ENCODE measurements around the gene POLR2C. TPM values are rescaled to one million over a fixed set of nuclear protein-coding genes. Genes with fewer than 3 reads are reported as not detected.

The POLR2C gene
- total RNA-seq, 1 experiment from 2014 or later, result 110 TPM

- H3K27me3 ChIP-seq (replicated peaks; ENCODE audit: insufficient read depth, low read depth, low read length, poor library complexity), result no peaks in the 10 kb centered on the region
- BruUV-seq (replicated peaks), result no TSS peak
- CTCF ChIA-PET, result no interaction called here
- H3K4me3 ChIP-seq (ENCODE audit: low read depth, low read length, poor library complexity, severe bottlenecking), result no peak overlapping the region
- no peaks in the 10 kb centered on the region for H3K36me3 ChIP-seq (ENCODE audit: insufficient read depth, low read length, poor library complexity, severe bottlenecking)
- POLR2A ChIA-PET (ENCODE audit: low non-redundant PET), result no interaction called here
- H3K4me1 ChIP-seq (ENCODE audit: insufficient read depth, low read length, poor library complexity, severe bottlenecking), result peaks cover 15% of the 10 kb centered on the region
- DNase-seq (ENCODE audit: low spot score), result no peak
- TF ChIP-seq EZH2 (IDR thresholded peaks at IDR 0.05; ENCODE audit: borderline replicate concordance, low read depth, low read length, poor library complexity, severe bottlenecking) (no peak), CTCF (conservative IDR thresholded peaks at IDR 0.05; ENCODE audit: low read depth, low read length) (no peak)
- H3K27ac ChIP-seq (ENCODE audit: low read depth, low read length, poor library complexity, severe bottlenecking), result no peak overlapping the region
- intact Hi-C loops (cut with micrococcal nuclease; ENCODE audit: unreplicated experiment), result no loop called here
- no peaks in the 10 kb centered on the region for H3K9me3 ChIP-seq (ENCODE audit: low read depth, low read length, poor library complexity, severe bottlenecking)
These were observed 20.5 kb downstream of the POLR2C start for GRCh38 chr16:57482845-57483545.

- no peak for TF ChIP-seq CTCF (conservative IDR thresholded peaks at IDR 0.05; ENCODE audit: low read depth, low read length)
- no peak for TF ChIP-seq EZH2 (IDR thresholded peaks at IDR 0.05; ENCODE audit: borderline replicate concordance, low read depth, low read length, poor library complexity, severe bottlenecking)
- POLR2A ChIA-PET (ENCODE audit: low non-redundant PET), result no interaction called here
These were observed 21.4 kb downstream of the POLR2C start for GRCh38 chr16:57483725-57484514.

GRCh38 chr16:57484515-57485005, 22.1 kb downstream of the POLR2C start:
- H3K4me3 ChIP-seq (ENCODE audit: low read depth, low read length, poor library complexity, severe bottlenecking), result no peak overlapping the region
- H3K27ac ChIP-seq (ENCODE audit: low read depth, low read length, poor library complexity, severe bottlenecking), result no peak overlapping the region
- no peaks in the 10 kb centered on the region for H3K27me3 ChIP-seq (replicated peaks; ENCODE audit: insufficient read depth, low read depth, low read length, poor library complexity)
- TF ChIP-seq EZH2 (IDR thresholded peaks at IDR 0.05; ENCODE audit: borderline replicate concordance, low read depth, low read length, poor library complexity, severe bottlenecking), result no peak
- TF ChIP-seq CTCF (conservative IDR thresholded peaks at IDR 0.05; ENCODE audit: low read depth, low read length), result no peak
- H3K9me3 ChIP-seq (ENCODE audit: low read depth, low read length, poor library complexity, severe bottlenecking), result no peaks in the 10 kb centered on the region
- POLR2A ChIA-PET (ENCODE audit: low non-redundant PET), result no interaction called here
- H3K4me1 ChIP-seq (ENCODE audit: insufficient read depth, low read length, poor library complexity, severe bottlenecking), result peaks cover 8% of the 10 kb centered on the region
- CTCF ChIA-PET, result no interaction called here
- H3K36me3 ChIP-seq (ENCODE audit: insufficient read depth, low read length, poor library complexity, severe bottlenecking), result no peaks in the 10 kb centered on the region
- intact Hi-C loops (cut with micrococcal nuclease; ENCODE audit: unreplicated experiment), result no loop called here
- no TSS peak for BruUV-seq (replicated peaks)
- no peak for DNase-seq (ENCODE audit: low spot score)

More at GRCh38 chr16:57483725-57484514, 21.4 kb downstream of the POLR2C start:
- H3K4me1 ChIP-seq (ENCODE audit: insufficient read depth, low read length, poor library complexity, severe bottlenecking), result peaks cover 15% of the 10 kb centered on the region
- BruUV-seq (replicated peaks), result no TSS peak
- CTCF ChIA-PET, result no interaction called here
- intact Hi-C loops (cut with micrococcal nuclease; ENCODE audit: unreplicated experiment), result no loop called here
- no peaks in the 10 kb centered on the region for H3K9me3 ChIP-seq (ENCODE audit: low read depth, low read length, poor library complexity, severe bottlenecking)
- H3K27ac ChIP-seq (ENCODE audit: low read depth, low read length, poor library complexity, severe bottlenecking), result no peak overlapping the region
- DNase-seq (ENCODE audit: low spot score), result no peak
- H3K27me3 ChIP-seq (replicated peaks; ENCODE audit: insufficient read depth, low read depth, low read length, poor library complexity), result no peaks in the 10 kb centered on the region
- H3K4me3 ChIP-seq (ENCODE audit: low read depth, low read length, poor library complexity, severe bottlenecking), result no peak overlapping the region
- H3K36me3 ChIP-seq (ENCODE audit: insufficient read depth, low read length, poor library complexity, severe bottlenecking), result no peaks in the 10 kb centered on the region

Measured in A673 (cell line).